Measurements from ENCODE around the gene GSTA5.
"Not testable (repeated sequence)": the region's sequence is repeated elsewhere in the genome, so short reads cannot be mapped to it uniquely, and the experiment has no call there.

GSTA5 gene

DNA sequence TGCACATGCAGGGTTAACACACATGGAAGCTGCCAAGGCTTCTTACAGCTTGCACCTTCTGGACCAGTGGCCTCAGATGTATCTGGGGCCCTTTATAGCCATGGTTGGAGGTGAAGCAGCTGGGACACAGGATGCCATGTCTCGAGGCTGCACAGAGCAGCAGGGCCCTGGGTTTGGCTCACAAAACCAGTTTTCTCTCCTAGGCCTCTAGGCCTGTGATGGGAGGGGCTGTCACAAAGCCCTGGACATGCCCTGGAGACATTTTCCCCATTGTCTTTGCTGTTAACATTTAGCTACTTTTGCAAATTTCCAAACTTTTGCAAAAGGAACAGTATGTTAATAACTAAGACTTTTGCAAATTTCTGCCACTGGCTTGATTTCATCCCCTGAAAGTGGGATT lies 18.8 kb downstream of the GSTA5 start:
- Histone ChIP-seq H3K9ac (ENCODE audit: low read length in 5 of 5) (no peak overlapping the region), H3K4me3 (ENCODE audit: low read depth in 1 of 5, low read length in 5 of 5) (no peak overlapping the region), H3K4me1 (ENCODE audit: control insufficient read depth in 5 of 5, insufficient read depth in 5 of 5, low read length in 5 of 5) (peaks cover 0 to 7% (median 0%) of the 10 kb centered on the region in 5 donors), H3K9me3 (ENCODE audit: control insufficient read depth in 5 of 5, low read length in 5 of 5) (no peaks in the 10 kb centered on the region), H3K27me3 (ENCODE audit: control insufficient read depth in 5 of 5, insufficient read depth in 4 of 5, low read length in 5 of 5) (no peaks in the 10 kb centered on the region), H3K36me3 (ENCODE audit: control insufficient read depth in 5 of 5, insufficient read depth in 5 of 5, low read length in 5 of 5) (no peaks in the 10 kb centered on the region), H3K27ac (ENCODE audit: low read depth, low read length) (no peak overlapping the region)

DNA sequence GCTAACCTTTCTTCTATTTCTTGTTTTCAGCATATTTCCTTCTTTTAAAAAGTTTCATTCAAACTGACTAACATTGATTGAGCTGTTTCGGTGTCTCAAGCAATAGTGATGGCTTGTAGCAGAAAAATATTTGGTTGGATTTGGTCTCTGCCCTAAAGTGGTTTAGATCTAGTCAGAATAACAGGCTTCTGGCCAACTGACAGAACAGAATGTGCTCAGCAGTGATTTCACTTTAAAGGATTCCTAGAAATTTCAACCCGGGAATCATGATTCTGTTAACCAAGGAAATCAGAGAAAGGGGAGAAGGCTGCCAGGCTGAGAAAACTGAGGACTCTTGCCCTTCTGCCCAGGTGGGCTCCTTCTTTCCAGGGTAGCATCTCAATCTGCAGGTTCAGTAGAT lies 20.4 kb downstream of the GSTA5 start:
- H3K9ac ChIP-seq (ENCODE audit: low read length in 5 of 5): no peak overlapping the region
- H3K4me1 ChIP-seq (ENCODE audit: control insufficient read depth in 5 of 5, insufficient read depth in 5 of 5, low read length in 5 of 5): peaks cover 0 to 10% (median 0%) of the 10 kb centered on the region in 5 donors
- no peaks in the 10 kb centered on the region for H3K36me3 ChIP-seq (ENCODE audit: control insufficient read depth in 5 of 5, insufficient read depth in 5 of 5, low read length in 5 of 5)
- H3K27me3 ChIP-seq (ENCODE audit: control insufficient read depth in 5 of 5, insufficient read depth in 4 of 5, low read length in 5 of 5): no peaks in the 10 kb centered on the region
- no peak overlapping the region for H3K4me3 ChIP-seq (ENCODE audit: low read depth in 1 of 5, low read length in 5 of 5)
- H3K27ac ChIP-seq (ENCODE audit: low read depth, low read length): no peak overlapping the region
- no peaks in the 10 kb centered on the region for H3K9me3 ChIP-seq (ENCODE audit: control insufficient read depth in 5 of 5, low read length in 5 of 5)

DNA sequence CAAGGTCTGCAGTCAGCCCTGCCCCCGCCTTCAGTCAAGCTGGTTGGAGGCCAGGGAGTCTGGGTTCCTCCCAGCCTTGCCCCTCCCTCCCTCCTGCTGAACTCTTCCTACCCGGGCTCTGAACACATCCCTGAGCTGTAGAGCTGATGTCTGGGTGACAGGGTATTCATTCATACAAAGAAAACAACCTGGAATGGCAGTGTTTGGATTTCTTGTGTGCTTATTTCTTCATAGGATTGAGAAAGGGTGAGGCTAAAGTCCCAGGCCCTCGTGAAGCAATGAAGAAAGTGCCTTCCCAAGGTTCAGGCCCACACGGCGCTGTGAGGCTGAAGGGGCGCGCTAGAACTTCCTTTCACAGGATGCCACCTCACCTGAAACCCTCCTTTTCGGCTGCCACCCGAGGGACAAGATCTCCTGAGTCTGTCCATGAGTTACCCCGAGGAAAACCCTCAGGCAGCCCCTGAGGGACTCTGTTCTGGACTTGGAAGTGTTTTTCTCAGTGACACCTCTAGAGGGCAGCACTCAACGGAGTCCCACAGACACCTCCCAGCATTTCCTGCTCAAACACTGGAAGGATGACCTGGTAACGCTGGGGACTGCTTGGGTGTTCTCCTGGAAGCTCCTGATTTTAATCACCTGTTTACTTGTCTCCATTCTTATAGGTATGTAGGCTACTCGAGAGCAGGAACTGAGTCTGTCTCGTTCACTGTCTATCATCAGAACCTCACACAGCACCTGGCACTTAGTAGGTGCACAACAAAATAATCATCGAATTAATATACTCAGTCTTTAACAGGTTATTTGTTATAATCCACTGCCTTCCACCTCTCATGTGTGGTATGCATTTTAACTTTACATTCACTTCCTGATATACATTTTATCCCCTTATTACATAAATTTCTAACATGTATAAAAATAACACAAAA lies 25.2 kb downstream of the GSTA5 start:
- Histone ChIP-seq H3K27ac (ENCODE audit: low read depth, low read length) (no peak overlapping the region), H3K4me1 (ENCODE audit: control insufficient read depth in 5 of 5, insufficient read depth in 5 of 5, low read length in 5 of 5) (peaks cover 0 to 5% (median 0%) of the 10 kb centered on the region in 5 donors), H3K9ac (ENCODE audit: low read length in 5 of 5) (peak overlapping the region in 1 of 5 donors; percentile 64), H3K27me3 (ENCODE audit: control insufficient read depth in 5 of 5, insufficient read depth in 4 of 5, low read length in 5 of 5) (no peaks in the 10 kb centered on the region), H3K9me3 (ENCODE audit: control insufficient read depth in 5 of 5, low read length in 5 of 5) (no peaks in the 10 kb centered on the region), H3K4me3 (ENCODE audit: low read depth in 1 of 5, low read length in 5 of 5) (no peak overlapping the region), H3K36me3 (ENCODE audit: control insufficient read depth in 5 of 5, insufficient read depth in 5 of 5, low read length in 5 of 5) (no peaks in the 10 kb centered on the region)

DNA sequence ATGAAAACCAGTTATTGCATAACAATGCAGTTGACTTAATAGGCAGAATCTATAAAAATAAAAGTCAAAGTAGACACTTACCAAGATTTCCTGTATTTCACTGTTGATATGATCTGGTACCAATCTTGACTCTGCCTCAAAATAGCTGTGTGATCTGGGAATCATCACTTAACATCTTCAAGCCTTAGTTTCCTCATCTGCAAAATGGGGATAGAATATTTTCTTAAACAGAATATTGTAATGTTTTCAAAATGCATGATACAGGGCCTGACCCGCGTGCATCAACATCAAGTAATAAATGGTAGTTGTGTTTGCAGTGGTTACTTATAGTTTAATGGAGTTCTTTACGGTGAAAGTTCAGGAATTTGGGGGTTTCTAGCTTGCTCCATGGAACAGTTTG lies 26.1 kb downstream of the GSTA5 start:
- not testable (repeated sequence) for H3K27ac ChIP-seq (ENCODE audit: low read depth, low read length); H3K4me3 ChIP-seq (ENCODE audit: low read depth in 1 of 5, low read length in 5 of 5); H3K9me3 ChIP-seq (ENCODE audit: control insufficient read depth in 5 of 5, low read length in 5 of 5); H3K27me3 ChIP-seq (ENCODE audit: control insufficient read depth in 5 of 5, insufficient read depth in 4 of 5, low read length in 5 of 5); H3K36me3 ChIP-seq (ENCODE audit: control insufficient read depth in 5 of 5, insufficient read depth in 5 of 5, low read length in 5 of 5); H3K9ac ChIP-seq (ENCODE audit: low read length in 5 of 5); H3K4me1 ChIP-seq (ENCODE audit: control insufficient read depth in 5 of 5, insufficient read depth in 5 of 5, low read length in 5 of 5)

DNA sequence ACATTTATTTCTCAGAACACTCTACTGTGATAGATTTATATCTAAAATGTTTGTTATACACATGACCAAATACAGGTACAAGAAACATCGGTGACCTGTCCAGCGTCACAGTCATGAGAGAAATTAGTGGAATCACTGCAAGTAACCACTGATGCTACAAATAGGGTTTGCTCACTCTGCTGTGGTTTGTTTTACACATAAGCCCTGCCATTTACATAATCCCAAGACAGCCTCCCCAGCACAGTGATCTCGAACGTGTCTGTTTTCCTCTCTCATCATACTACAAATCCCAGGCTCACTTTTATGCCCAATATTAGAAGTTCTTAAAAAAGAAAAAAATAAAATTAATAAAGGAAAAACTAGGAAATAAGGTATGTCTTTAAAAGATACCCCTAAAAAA lies 30.8 kb downstream of the GSTA5 start:
- not testable (repeated sequence) for H3K9ac ChIP-seq (ENCODE audit: low read length in 5 of 5); H3K4me3 ChIP-seq (ENCODE audit: low read depth in 1 of 5, low read length in 5 of 5); H3K27me3 ChIP-seq (ENCODE audit: control insufficient read depth in 5 of 5, insufficient read depth in 4 of 5, low read length in 5 of 5); H3K9me3 ChIP-seq (ENCODE audit: control insufficient read depth in 5 of 5, low read length in 5 of 5); H3K4me1 ChIP-seq (ENCODE audit: control insufficient read depth in 5 of 5, insufficient read depth in 5 of 5, low read length in 5 of 5); H3K36me3 ChIP-seq (ENCODE audit: control insufficient read depth in 5 of 5, insufficient read depth in 5 of 5, low read length in 5 of 5); H3K27ac ChIP-seq (ENCODE audit: low read depth, low read length)

DNA sequence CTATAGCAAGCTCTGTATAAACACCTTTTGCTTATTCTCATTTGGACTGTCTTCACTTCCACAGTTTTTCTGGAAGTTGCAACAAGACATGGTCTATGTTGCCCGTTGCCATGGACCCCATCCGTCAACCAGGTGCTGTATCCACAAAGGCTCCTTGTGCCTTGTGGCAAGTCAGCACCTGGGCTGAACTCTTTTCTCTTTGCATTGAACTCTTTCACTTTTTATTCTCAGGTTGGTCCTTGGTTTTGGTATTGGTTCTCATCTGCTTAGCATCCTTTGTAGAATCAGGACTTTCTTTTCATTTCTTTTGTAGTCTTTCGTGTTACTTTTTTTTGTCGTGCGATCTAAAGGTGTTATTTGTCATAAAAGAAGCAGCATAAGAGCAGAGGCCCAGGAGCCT lies 32.0 kb downstream of the GSTA5 start:
- Histone ChIP-seq H3K9me3 (ENCODE audit: control insufficient read depth in 5 of 5, low read length in 5 of 5) (no peaks in the 10 kb centered on the region), H3K4me3 (ENCODE audit: low read depth in 1 of 5, low read length in 5 of 5) (no peak overlapping the region), H3K9ac (ENCODE audit: low read length in 5 of 5) (no peak overlapping the region), H3K27ac (ENCODE audit: low read depth, low read length) (no peak overlapping the region), H3K4me1 (ENCODE audit: control insufficient read depth in 5 of 5, insufficient read depth in 5 of 5, low read length in 5 of 5) (no peaks in the 10 kb centered on the region), H3K27me3 (ENCODE audit: control insufficient read depth in 5 of 5, insufficient read depth in 4 of 5, low read length in 5 of 5) (no peaks in the 10 kb centered on the region), H3K36me3 (ENCODE audit: control insufficient read depth in 5 of 5, insufficient read depth in 5 of 5, low read length in 5 of 5) (no peaks in the 10 kb centered on the region)

DNA sequence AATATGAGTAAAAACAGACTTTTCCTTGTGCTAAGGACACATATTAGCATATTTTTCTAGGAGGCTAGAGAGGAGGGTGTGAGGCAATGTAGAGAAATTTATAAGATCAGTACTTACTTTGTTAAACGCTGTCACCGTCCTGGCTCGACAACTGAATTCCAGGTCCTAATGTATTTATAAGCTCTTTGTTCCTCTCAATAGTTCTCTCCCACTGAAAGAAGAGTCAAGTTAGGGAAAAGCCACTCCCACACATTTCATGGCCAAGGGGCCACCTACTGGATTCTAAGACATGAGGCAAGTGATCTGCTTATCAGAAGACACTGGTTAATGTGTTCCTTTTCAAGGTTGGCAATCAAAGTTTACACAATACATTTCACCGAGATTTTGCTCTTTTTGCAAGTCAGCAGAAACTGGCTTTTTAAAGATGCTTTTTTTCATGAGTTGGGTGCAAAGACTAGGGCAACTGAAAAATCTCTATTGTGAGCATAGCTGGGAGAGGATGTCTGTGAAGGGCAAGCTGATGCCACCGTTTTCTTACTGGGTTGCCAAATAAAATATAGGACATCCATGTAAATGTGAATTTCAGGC lies 36.9 kb downstream of the GSTA5 start, which contains the start of gene GSTA1:
TSS of gene GSTA1 (minus strand) at position 149 of the 588 bp plus-strand sequence. CDS start 4,549 bp downstream, outside the sequence.
- not testable (repeated sequence) for H3K36me3 ChIP-seq (ENCODE audit: control insufficient read depth in 5 of 5, insufficient read depth in 5 of 5, low read length in 5 of 5); H3K4me3 ChIP-seq (ENCODE audit: low read depth in 1 of 5, low read length in 5 of 5); H3K27me3 ChIP-seq (ENCODE audit: control insufficient read depth in 5 of 5, insufficient read depth in 4 of 5, low read length in 5 of 5); H3K4me1 ChIP-seq (ENCODE audit: control insufficient read depth in 5 of 5, insufficient read depth in 5 of 5, low read length in 5 of 5); H3K9ac ChIP-seq (ENCODE audit: low read length in 5 of 5); H3K9me3 ChIP-seq (ENCODE audit: control insufficient read depth in 5 of 5, low read length in 5 of 5); H3K27ac ChIP-seq (ENCODE audit: low read depth, low read length)

DNA sequence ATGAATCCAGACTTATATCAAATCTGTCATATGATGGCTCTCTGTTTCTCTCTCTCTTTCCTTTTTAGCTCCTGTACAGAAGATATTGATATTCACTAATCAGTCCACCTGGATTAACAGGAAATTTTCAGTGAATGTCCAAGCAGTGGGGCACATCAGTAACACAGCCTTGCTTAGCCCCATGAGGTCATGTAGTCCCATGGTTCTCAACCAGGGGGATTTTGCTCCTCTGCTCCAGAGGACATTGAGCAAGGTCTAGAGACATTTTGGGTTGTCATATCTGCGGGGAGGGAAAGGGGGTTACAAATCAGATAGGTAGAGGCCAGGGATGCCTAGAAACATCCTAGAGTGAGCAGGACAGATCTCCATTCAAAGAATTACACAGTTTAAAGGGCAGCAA lies 37.8 kb downstream of the GSTA5 start:
- H3K9ac ChIP-seq (ENCODE audit: low read length in 5 of 5): no peak overlapping the region
- H3K4me3 ChIP-seq (ENCODE audit: low read depth in 1 of 5, low read length in 5 of 5): no peak overlapping the region
- no peak overlapping the region for H3K27ac ChIP-seq (ENCODE audit: low read depth, low read length)
- H3K9me3 ChIP-seq (ENCODE audit: control insufficient read depth in 5 of 5, low read length in 5 of 5): no peaks in the 10 kb centered on the region
- H3K27me3 ChIP-seq (ENCODE audit: control insufficient read depth in 5 of 5, insufficient read depth in 4 of 5, low read length in 5 of 5): no peaks in the 10 kb centered on the region
- H3K36me3 ChIP-seq (ENCODE audit: control insufficient read depth in 5 of 5, insufficient read depth in 5 of 5, low read length in 5 of 5): no peaks in the 10 kb centered on the region
- H3K4me1 ChIP-seq (ENCODE audit: control insufficient read depth in 5 of 5, insufficient read depth in 5 of 5, low read length in 5 of 5): no peaks in the 10 kb centered on the region

DNA sequence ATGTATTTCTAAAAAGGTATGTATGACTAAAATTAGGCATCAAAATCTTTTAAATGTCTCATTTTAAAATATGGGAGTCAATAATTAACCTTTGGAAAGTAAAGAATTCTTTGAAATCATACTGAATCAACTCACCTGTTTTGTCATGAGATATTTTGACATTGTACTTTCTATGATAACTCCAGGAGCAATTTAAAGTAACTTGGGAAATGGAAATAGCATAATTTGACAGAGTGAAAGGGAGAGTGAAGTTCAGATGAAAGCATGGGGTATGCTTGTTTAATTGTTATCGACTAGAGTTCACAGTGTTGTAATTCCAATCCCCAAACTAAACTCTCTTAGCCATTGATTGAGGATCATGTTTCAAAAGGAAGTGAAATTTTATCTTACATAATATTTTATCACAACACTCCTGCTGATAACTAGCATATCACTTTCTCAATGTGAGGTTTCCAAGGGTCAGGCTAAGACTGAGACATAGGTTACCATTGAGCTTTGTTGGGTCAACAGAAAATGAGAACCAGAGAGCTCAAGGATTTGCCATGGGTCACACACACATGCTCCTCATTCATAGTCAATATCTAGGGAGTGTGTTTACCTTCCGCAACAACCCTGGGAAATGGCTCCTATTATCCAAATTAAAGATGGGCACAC lies 39.3 kb downstream of the GSTA5 start:
- no peak overlapping the region for H3K4me3 ChIP-seq (ENCODE audit: low read depth in 1 of 5, low read length in 5 of 5)
- H3K9me3 ChIP-seq (ENCODE audit: control insufficient read depth in 5 of 5, low read length in 5 of 5): no peaks in the 10 kb centered on the region
- H3K4me1 ChIP-seq (ENCODE audit: control insufficient read depth in 5 of 5, insufficient read depth in 5 of 5, low read length in 5 of 5): no peaks in the 10 kb centered on the region
- H3K9ac ChIP-seq (ENCODE audit: low read length in 5 of 5): no peak overlapping the region
- no peaks in the 10 kb centered on the region for H3K36me3 ChIP-seq (ENCODE audit: control insufficient read depth in 5 of 5, insufficient read depth in 5 of 5, low read length in 5 of 5)
- no peaks in the 10 kb centered on the region for H3K27me3 ChIP-seq (ENCODE audit: control insufficient read depth in 5 of 5, insufficient read depth in 4 of 5, low read length in 5 of 5)
- no peak overlapping the region for H3K27ac ChIP-seq (ENCODE audit: low read depth, low read length)

DNA sequence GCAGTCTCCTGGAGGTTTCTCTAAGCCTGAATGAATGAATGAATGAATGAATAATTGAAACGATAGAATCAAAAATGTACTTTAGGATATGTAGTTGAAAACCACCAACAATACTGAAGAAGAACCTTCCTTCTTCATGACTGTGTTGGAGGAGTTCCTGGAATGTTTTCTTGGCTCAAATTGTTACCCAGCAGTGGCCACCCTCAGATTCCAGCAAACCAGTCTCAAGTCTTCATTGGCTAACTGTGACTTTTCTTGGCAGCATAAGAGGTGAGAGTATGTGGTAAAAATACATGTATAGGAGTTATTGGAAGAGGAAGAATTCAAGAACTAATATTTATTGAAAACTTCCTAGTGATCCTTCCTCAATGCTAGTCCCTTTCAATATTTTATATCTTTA lies 41.3 kb downstream of the GSTA5 start:
- not testable (repeated sequence) for H3K27ac ChIP-seq (ENCODE audit: low read depth, low read length); H3K9ac ChIP-seq (ENCODE audit: low read length in 5 of 5); H3K4me1 ChIP-seq (ENCODE audit: control insufficient read depth in 5 of 5, insufficient read depth in 5 of 5, low read length in 5 of 5); H3K27me3 ChIP-seq (ENCODE audit: control insufficient read depth in 5 of 5, insufficient read depth in 4 of 5, low read length in 5 of 5); H3K36me3 ChIP-seq (ENCODE audit: control insufficient read depth in 5 of 5, insufficient read depth in 5 of 5, low read length in 5 of 5); H3K4me3 ChIP-seq (ENCODE audit: low read depth in 1 of 5, low read length in 5 of 5); H3K9me3 ChIP-seq (ENCODE audit: control insufficient read depth in 5 of 5, low read length in 5 of 5)

Measured in subcutaneous abdominal adipose tissue (tissue), 5 donors.